Measurements from ENCODE around the gene ARPP19.
A peak's percentile ranks its signal among the peaks of the same experiment; 100 is the strongest.
"Not testable (repeated sequence)": the region's sequence is repeated elsewhere in the genome, so short reads cannot be mapped to it uniquely, and the experiment has no call there.

Gene ARPP19, protein sequence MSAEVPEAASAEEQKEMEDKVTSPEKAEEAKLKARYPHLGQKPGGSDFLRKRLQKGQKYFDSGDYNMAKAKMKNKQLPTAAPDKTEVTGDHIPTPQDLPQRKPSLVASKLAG

DNA sequence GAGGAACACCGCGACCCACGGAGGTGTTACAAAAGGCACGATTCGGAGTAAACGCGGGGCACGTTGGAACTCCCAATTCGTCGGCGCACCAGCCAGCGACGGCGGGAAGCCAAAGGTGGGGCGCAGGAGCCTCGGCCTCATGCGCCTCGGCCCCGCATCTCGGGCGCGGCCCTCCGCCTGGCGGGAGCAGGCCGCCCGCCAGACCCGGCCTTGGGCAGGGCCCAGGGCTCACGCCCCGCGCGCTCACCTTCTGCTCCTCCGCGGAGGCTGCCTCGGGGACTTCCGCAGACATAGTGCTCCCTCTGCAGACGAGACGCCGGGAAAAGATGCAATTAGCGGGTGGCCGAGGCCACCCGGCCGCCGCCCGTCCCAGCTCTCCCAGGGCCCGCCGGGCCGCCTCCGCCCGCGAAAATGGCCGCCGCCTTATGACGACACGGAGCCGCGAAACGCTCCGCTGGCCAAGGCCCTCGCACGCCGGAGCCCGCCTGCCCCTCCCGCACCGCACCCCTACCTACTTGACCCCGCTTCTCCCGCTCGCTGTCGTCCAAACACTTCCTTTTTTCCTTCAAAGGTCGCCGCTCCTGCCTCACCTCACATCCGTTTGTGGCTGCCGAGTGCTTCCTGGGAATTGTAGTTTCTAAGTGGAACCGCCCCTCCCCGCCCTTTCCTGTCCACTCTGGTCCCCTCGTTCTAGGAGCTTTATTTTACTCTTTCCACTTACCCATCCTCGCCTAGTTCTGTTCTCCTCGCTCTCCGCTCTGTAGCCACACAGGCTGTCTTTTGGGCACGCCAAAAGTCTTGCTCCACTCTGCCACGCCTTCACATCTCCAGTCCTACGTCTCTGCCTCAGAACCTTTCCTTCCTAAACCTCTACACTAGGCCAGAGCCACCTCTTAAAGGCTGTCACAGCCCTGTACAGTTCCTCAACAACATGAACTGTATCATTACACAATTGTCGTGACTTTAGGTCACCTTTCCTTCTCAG is at the start of gene ARPP19:
Gene ARPP19, minus strand, starts transcription at position 430 of the 985 bp plus-strand sequence. Its CDS starts 138 bp downstream, at position 292.
- Histone ChIP-seq H3K4me3 (ENCODE audit: low read length) (peak within 1 kb of the TSS; percentile 86), H3K4me1 (ENCODE audit: control insufficient read depth, low read depth, low read length) (peaks cover 12% of the 10 kb centered on the region), H3K27ac (ENCODE audit: low read length) (peak within 1 kb of the TSS; percentile 73), H3K36me3 (ENCODE audit: control insufficient read depth, low read depth, low read length) (no peaks in the 10 kb centered on the region), H3K9me3 (ENCODE audit: control insufficient read depth, low read depth, low read length) (no peaks in the 10 kb centered on the region), H3K27me3 (ENCODE audit: control insufficient read depth, insufficient read depth, low read length) (no peaks in the 10 kb centered on the region), H3K9ac (ENCODE audit: low read length) (peak within 1 kb of the TSS; percentile 95)

DNA sequence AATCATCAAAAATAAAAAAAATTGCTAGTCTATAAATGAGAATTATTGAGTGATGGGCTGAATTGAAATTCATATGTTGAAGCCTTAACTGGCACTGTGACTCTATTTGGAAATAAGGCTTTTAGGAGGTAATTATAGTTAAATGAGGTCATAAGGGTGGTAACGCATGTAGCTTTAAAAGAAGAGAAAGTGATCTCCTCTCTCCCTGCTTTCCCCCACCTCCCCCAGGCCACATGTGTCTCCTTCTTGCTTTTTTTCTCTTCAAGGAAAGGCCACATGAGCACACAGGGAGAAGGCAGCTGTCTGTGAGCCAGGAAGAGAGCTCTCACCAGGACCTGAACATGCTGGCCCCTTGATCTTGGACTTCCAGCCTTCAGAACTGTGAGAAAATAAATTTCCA is 48.2 kb upstream of the ARPP19 start:
- Histone ChIP-seq H3K9ac (ENCODE audit: low read length) (no peak overlapping the region), H3K4me1 (ENCODE audit: control insufficient read depth, low read depth, low read length) (no peaks in the 10 kb centered on the region), H3K27ac (ENCODE audit: low read length) (no peak overlapping the region), H3K9me3 (ENCODE audit: control insufficient read depth, low read depth, low read length) (no peaks in the 10 kb centered on the region), H3K27me3 (ENCODE audit: control insufficient read depth, insufficient read depth, low read length) (no peaks in the 10 kb centered on the region), H3K36me3 (ENCODE audit: control insufficient read depth, low read depth, low read length) (no peaks in the 10 kb centered on the region), H3K4me3 (ENCODE audit: low read length) (no peak overlapping the region)

- Histone ChIP-seq H3K36me3 (ENCODE audit: control insufficient read depth, low read depth, low read length) (no peaks in the 10 kb centered on the region), H3K27ac (ENCODE audit: low read length) (no peak overlapping the region), H3K4me1 (ENCODE audit: control insufficient read depth, low read depth, low read length) (no peaks in the 10 kb centered on the region), H3K4me3 (ENCODE audit: low read length) (no peak overlapping the region), H3K9me3 (ENCODE audit: control insufficient read depth, low read depth, low read length) (no peaks in the 10 kb centered on the region), H3K9ac (ENCODE audit: low read length) (no peak overlapping the region), H3K27me3 (ENCODE audit: control insufficient read depth, insufficient read depth, low read length) (no peaks in the 10 kb centered on the region)
Measured at GRCh38 chr15:52615302-52615701, 46.5 kb upstream of the ARPP19 start.

DNA sequence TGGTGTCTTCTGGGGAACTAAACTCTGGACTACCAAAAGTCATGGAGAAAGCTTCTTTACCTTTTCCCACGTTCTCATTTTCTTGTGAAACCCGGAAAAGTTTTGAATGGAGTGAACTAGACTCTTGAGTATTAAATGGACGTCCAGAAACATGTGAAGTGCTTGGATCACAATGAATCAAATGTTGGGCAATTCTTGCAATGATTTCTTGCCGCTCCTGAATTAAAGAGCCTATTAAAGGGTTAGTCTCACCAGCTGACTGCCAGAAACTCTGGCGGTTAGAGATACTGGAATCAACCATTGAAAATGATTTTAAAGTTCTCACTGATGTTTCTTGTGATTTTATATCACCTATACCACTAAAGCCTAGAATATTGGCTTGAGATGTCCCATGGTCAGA is 40.8 kb upstream of the ARPP19 start:
- Histone ChIP-seq H3K4me3 (ENCODE audit: low read length) (no peak overlapping the region), H3K9me3 (ENCODE audit: control insufficient read depth, low read depth, low read length) (no peaks in the 10 kb centered on the region), H3K4me1 (ENCODE audit: control insufficient read depth, low read depth, low read length) (no peaks in the 10 kb centered on the region), H3K36me3 (ENCODE audit: control insufficient read depth, low read depth, low read length) (no peaks in the 10 kb centered on the region), H3K27ac (ENCODE audit: low read length) (no peak overlapping the region), H3K9ac (ENCODE audit: low read length) (no peak overlapping the region), H3K27me3 (ENCODE audit: control insufficient read depth, insufficient read depth, low read length) (no peaks in the 10 kb centered on the region)

GRCh38 chr15:52584414-52584813 is 15.6 kb upstream of the ARPP19 start:
- Histone ChIP-seq H3K4me3 (ENCODE audit: low read length) (no peak overlapping the region), H3K27ac (ENCODE audit: low read length) (no peak overlapping the region)

GRCh38 chr15:52579852-52580251 is 11.0 kb upstream of the ARPP19 start:
- no peak overlapping the region for H3K9ac ChIP-seq (ENCODE audit: low read length)
- no peak overlapping the region for H3K4me3 ChIP-seq (ENCODE audit: low read length)
- H3K36me3 ChIP-seq (ENCODE audit: control insufficient read depth, low read depth, low read length) = no peaks in the 10 kb centered on the region
- H3K9me3 ChIP-seq (ENCODE audit: control insufficient read depth, low read depth, low read length) = no peaks in the 10 kb centered on the region
- no peak overlapping the region for H3K27ac ChIP-seq (ENCODE audit: low read length)
- no peaks in the 10 kb centered on the region for H3K4me1 ChIP-seq (ENCODE audit: control insufficient read depth, low read depth, low read length)
- H3K27me3 ChIP-seq (ENCODE audit: control insufficient read depth, insufficient read depth, low read length) = no peaks in the 10 kb centered on the region

More at GRCh38 chr15:52584414-52584813, 15.6 kb upstream of the ARPP19 start:
- Histone ChIP-seq H3K36me3 (ENCODE audit: control insufficient read depth, low read depth, low read length) (no peaks in the 10 kb centered on the region), H3K9me3 (ENCODE audit: control insufficient read depth, low read depth, low read length) (no peaks in the 10 kb centered on the region), H3K4me1 (ENCODE audit: control insufficient read depth, low read depth, low read length) (no peaks in the 10 kb centered on the region), H3K9ac (ENCODE audit: low read length) (no peak overlapping the region), H3K27me3 (ENCODE audit: control insufficient read depth, insufficient read depth, low read length) (no peaks in the 10 kb centered on the region)

DNA sequence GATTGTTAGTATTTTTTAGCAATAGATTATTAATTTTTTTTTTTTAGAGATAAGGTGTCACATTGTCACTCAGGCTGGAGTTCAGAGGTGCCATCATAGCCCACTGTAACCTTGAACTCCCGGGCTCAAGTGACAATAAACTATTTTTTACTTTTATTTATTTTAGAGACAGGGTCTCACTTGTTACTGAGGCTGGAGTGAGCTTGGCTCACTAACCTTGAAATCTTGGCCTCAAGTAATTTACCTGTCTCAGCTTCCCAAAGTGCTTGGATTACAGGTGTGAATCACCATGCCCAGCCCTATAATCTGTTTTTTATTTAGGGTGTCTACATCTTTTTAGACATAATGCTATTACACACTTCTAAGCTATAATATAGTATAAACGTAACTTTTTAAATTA is 7.9 kb upstream of the ARPP19 start:
- Histone ChIP-seq H3K36me3 (ENCODE audit: control insufficient read depth, low read depth, low read length) (no peaks in the 10 kb centered on the region), H3K4me3 (ENCODE audit: low read length) (no peak overlapping the region)

DNA sequence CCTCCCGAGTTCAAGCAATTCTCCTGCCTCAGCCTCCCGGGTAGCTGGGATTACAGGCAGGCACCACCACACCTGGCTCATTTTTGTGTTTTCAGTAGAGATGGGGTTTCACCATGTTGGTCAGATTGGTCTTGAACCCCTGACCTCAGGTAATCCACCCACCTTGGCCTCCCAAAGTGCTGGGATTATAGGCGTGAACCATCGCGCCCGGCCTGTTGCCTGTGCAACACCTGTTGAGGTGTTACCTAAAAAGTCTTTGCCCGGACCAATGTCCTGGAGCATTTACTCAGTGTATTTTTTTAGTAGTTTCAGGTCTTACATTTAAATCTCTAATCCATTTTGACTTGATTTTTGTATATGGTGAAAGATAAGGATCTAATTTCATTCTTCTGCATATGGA is 6.7 kb upstream of the ARPP19 start:
- H3K9me3 ChIP-seq (ENCODE audit: control insufficient read depth, low read depth, low read length); H3K9ac ChIP-seq (ENCODE audit: low read length); H3K4me1 ChIP-seq (ENCODE audit: control insufficient read depth, low read depth, low read length); H3K4me3 ChIP-seq (ENCODE audit: low read length); H3K27ac ChIP-seq (ENCODE audit: low read length); H3K36me3 ChIP-seq (ENCODE audit: control insufficient read depth, low read depth, low read length); H3K27me3 ChIP-seq (ENCODE audit: control insufficient read depth, insufficient read depth, low read length): not testable (repeated sequence)

More for the DNA sequence above, 7.9 kb upstream of the ARPP19 start:
- Histone ChIP-seq H3K27me3 (ENCODE audit: control insufficient read depth, insufficient read depth, low read length) (no peaks in the 10 kb centered on the region), H3K27ac (ENCODE audit: low read length) (no peak overlapping the region), H3K9ac (ENCODE audit: low read length) (no peak overlapping the region), H3K4me1 (ENCODE audit: control insufficient read depth, low read depth, low read length) (no peaks in the 10 kb centered on the region), H3K9me3 (ENCODE audit: control insufficient read depth, low read depth, low read length) (no peaks in the 10 kb centered on the region)

DNA sequence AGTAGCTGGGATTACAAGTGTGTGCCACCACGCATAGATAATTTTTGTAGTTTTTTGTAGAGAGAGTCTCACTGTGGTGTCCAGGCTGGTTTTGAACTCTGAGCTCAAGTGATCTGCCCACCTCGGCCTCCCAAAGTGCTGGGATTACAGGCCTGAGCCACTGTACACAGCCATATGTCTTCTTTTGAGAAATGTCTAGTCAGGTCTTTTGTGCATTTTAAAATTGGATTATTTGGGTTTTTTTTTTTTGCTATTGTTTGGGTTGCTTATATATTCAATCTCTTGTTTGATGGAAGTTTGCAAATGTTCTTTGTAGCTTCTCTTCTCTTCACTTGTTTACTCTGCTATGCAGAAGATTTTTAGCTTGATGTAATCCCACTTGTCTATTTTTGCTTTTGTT is 6.2 kb upstream of the ARPP19 start:
- no peak overlapping the region for H3K27ac ChIP-seq (ENCODE audit: low read length)
- H3K4me1 ChIP-seq (ENCODE audit: control insufficient read depth, low read depth, low read length) = no peaks in the 10 kb centered on the region
- no peaks in the 10 kb centered on the region for H3K9me3 ChIP-seq (ENCODE audit: control insufficient read depth, low read depth, low read length)
- no peak overlapping the region for H3K9ac ChIP-seq (ENCODE audit: low read length)
- H3K4me3 ChIP-seq (ENCODE audit: low read length) = no peak overlapping the region
- no peaks in the 10 kb centered on the region for H3K36me3 ChIP-seq (ENCODE audit: control insufficient read depth, low read depth, low read length)
- H3K27me3 ChIP-seq (ENCODE audit: control insufficient read depth, insufficient read depth, low read length) = no peaks in the 10 kb centered on the region

DNA sequence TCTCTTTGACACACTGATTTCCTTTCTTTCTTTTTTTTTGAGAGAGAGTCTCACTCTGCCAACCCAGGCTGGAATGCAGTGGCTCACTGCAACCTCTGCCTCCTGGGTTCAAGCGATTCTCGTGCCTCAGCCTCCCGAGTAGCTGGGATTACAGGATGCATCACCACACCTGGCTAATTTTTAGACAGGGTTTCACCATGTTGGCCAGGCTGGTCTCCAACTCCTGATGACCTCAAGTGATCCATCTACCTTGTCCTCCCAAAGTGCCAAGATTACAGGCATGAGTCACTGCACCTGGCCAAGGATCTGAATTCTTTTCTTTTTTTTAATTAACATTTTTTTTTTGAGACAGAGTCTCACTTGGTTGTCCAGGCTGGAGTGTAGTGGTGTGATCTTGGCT is 5.8 kb upstream of the ARPP19 start:
- not testable (repeated sequence) for H3K4me1 ChIP-seq (ENCODE audit: control insufficient read depth, low read depth, low read length); H3K4me3 ChIP-seq (ENCODE audit: low read length); H3K27ac ChIP-seq (ENCODE audit: low read length); H3K9me3 ChIP-seq (ENCODE audit: control insufficient read depth, low read depth, low read length); H3K9ac ChIP-seq (ENCODE audit: low read length); H3K27me3 ChIP-seq (ENCODE audit: control insufficient read depth, insufficient read depth, low read length); H3K36me3 ChIP-seq (ENCODE audit: control insufficient read depth, low read depth, low read length)

DNA sequence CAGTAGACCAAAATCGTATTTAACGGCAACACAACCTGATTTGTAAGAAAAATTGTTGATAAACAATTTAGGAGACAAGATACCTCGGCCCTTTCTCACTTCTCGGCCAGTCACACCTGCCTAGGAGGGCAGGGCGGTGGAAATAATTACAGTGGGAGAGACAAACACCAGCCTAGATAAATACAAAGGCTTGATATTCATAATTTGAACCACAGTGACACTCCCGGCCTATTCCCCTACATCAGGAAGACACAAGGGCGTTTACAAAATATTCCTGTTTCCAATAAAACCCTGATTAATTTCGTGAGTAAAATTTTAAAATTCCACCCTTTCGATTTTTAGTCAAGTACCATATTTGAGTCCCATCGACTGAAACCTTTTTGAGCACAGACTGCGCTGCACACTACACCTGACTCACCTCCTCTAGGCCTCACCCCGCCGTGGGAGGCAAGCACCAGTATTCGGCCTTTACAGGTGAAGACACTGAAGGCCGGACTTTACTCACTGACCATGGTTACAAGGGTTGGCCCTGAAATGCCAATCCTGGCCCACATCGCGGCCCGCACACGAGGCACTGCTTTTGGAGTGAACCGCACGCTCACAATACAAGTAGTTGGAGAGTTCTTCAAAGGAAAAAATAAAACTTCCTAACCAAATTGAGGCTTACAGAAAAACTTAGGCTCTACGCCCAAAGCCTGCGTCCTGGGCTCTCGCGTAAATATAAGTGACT is 794 bp downstream of the ARPP19 start:
- H3K27me3 ChIP-seq (ENCODE audit: control insufficient read depth, insufficient read depth, low read length) = no peaks in the 10 kb centered on the region
- no peaks in the 10 kb centered on the region for H3K9me3 ChIP-seq (ENCODE audit: control insufficient read depth, low read depth, low read length)
- H3K4me1 ChIP-seq (ENCODE audit: control insufficient read depth, low read depth, low read length) = peaks cover 12% of the 10 kb centered on the region
- H3K9ac ChIP-seq (ENCODE audit: low read length) = peak overlapping the region; percentile 95
- H3K27ac ChIP-seq (ENCODE audit: low read length) = peak overlapping the region; percentile 73
- peak overlapping the region; percentile 86 for H3K4me3 ChIP-seq (ENCODE audit: low read length)
- H3K36me3 ChIP-seq (ENCODE audit: control insufficient read depth, low read depth, low read length) = no peaks in the 10 kb centered on the region

Measured in iPS-18a (cell line).